Stimulated activated naive B cell treated with anti-CD40 and anti-IgM and Interleukin-4, amounts not matched to agents 10 μg/mL and 1 μg/mL and 100 μg/mL, for 72 hours (primary cell): ENCODE results near the gene KIAA0513.
"Not testable (repeated sequence)": the region's sequence is repeated elsewhere in the genome, so short reads cannot be mapped to it uniquely, and the experiment has no call there.

Experiments used
- ATAC-seq, 2 donors: fragments of 150-1000 bp; cut with Tn5 transposase; replicated peaks; 2 replicates each; pipeline ENCODE4 v1.10.0; 2021; ENCODE audit warnings: moderate library complexity in 1 of 2
- DNase-seq: peaks from one replicate; pipeline ENCODE4 v3.0.0; 2021
- H3K27ac Mint-ChIP-seq: one replicate; pipeline ENCODE4 v1.8.0; 2022; ENCODE audit warnings: mild to moderate bottlenecking, mixed read lengths
- H3K27me3 Mint-ChIP-seq, 2 donors: one replicate each; pipeline ENCODE4 v1.8.0; 2022; ENCODE audit warnings: mixed read lengths in 2 of 2
- H3K36me3 Mint-ChIP-seq, 2 donors: one replicate each; pipeline ENCODE4 v1.8.0; 2022; ENCODE audit warnings: mixed read lengths in 2 of 2, mild to moderate bottlenecking in 1 of 2
- H3K4me1 Mint-ChIP-seq, 2 donors: one replicate each; pipeline ENCODE4 v1.8.0; 2022; ENCODE audit warnings: mixed read lengths in 2 of 2, mild to moderate bottlenecking in 1 of 2
- H3K4me3 Mint-ChIP-seq, 2 donors: one replicate each; pipeline ENCODE4 v1.8.0; 2022; ENCODE audit warnings: mild to moderate bottlenecking in 2 of 2, mixed read lengths in 2 of 2, moderate library complexity in 1 of 2
- H3K9me3 Mint-ChIP-seq, 2 donors: one replicate each; pipeline ENCODE4 v1.8.0; 2022; ENCODE audit warnings: mixed read lengths in 2 of 2, mild to moderate bottlenecking in 1 of 2

KIAA0513 gene

GRCh38 chr16:85045641-85046471, 18.3 kb downstream of the KIAA0513 start:
- no peak overlapping the region for H3K4me3 Mint-ChIP-seq
- no peak overlapping the region for H3K27ac Mint-ChIP-seq
- ATAC-seq (no peak), DNase-seq (no peak)
- no peaks in the 10 kb centered on the region for H3K36me3 Mint-ChIP-seq
- H3K9me3 Mint-ChIP-seq, result no peaks in the 10 kb centered on the region
- peaks cover 33 to 38% of the 10 kb centered on the region in 2 donors for H3K27me3 Mint-ChIP-seq
- H3K4me1 Mint-ChIP-seq, result peaks cover 5 to 10% of the 10 kb centered on the region in 2 donors

DNA sequence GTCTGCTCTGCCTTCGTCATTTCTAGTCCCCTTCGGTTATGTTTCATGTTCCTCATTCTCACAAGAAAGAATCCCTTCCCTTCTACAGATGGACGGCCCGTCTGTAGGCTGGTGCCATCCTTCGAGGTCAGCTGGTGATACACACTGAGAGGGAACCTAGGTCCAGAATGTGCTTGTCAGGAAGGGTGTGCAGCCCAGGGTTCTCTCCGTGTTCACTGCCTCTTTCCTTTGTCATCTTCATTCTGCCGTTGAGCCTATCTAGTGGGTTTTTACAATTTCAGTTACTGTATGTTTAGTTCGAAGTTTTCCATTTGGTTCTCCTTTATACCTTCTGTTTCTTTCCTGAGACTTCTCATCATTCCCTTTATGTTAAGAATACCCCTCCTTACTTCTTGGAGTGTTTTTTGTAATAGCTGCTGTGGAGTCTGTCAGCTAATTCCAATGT, 18.9 kb downstream of the KIAA0513 start:
- H3K36me3 Mint-ChIP-seq, result no peaks in the 10 kb centered on the region
- H3K9me3 Mint-ChIP-seq, result no peaks in the 10 kb centered on the region
- peaks cover 35 to 38% of the 10 kb centered on the region in 2 donors for H3K27me3 Mint-ChIP-seq
- no peak overlapping the region for H3K4me3 Mint-ChIP-seq
- no peak overlapping the region for H3K27ac Mint-ChIP-seq
- ATAC-seq (no peak), DNase-seq (no peak)
- peaks cover 6 to 10% of the 10 kb centered on the region in 2 donors for H3K4me1 Mint-ChIP-seq

DNA sequence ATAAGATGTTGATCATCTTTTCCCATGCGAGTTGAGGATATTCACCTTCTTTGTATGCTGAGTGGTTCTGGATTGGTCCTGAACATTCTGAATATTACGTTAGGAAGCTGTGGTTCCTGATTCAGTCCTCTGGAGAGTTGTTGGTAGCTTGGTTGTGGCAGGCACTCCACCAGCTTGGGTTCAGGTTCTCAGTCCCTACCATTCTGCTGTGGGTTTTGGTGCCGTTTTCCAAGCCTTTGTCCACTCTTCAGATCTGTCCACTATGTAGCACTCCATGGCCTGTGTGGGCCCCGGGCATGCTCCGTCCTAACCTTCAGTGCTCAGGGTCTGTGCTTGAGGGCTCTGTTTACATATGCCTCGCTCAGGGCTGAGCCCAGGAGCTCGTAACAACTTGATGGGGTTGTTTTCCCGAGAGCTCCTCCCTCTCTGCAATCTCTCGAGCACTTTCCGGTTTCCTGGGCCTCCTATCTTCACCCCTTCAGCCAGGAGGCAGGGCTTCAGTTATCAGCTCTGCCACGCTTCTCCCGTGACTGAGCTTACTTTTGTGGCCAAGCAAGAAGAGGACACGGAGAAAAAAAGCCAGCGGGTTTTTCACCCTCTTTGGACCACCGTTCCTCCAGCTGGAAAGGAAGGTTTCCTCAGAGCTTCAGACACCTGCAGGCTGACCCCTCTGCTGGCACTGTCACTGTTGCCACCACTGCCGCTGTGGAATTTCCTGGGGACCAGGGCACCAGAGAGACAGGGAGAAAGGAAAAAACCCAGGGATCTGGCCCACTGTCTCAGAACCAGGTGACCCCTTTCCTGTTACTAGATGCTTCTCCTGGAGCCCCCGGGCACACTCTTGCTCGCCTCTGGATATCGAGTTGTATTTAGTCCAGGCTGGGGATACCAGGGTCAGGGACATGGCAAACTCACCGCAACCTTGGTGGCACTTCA, 19.6 kb downstream of the KIAA0513 start:
- Mint-ChIP-seq H3K4me1 (peaks cover 6 to 11% of the 10 kb centered on the region in 2 donors), H3K4me3 (no peak overlapping the region), H3K27me3 (peaks cover 38% of the 10 kb centered on the region in 2 donors), H3K36me3 (no peaks in the 10 kb centered on the region), H3K27ac (no peak overlapping the region), H3K9me3 (no peaks in the 10 kb centered on the region)
- ATAC-seq, result no peak
- DNase-seq, result no peak

- DNase-seq (no peak), ATAC-seq (no peak)
- no peak overlapping the region for H3K4me3 Mint-ChIP-seq
- H3K4me1 Mint-ChIP-seq, result peaks cover 6 to 11% of the 10 kb centered on the region in 2 donors
- peaks cover 38% of the 10 kb centered on the region in 2 donors for H3K27me3 Mint-ChIP-seq
- H3K27ac Mint-ChIP-seq, result no peak overlapping the region
- no peaks in the 10 kb centered on the region for H3K9me3 Mint-ChIP-seq
- no peaks in the 10 kb centered on the region for H3K36me3 Mint-ChIP-seq
These were observed 20.4 kb downstream of the KIAA0513 start for GRCh38 chr16:85047867-85048455.

DNA sequence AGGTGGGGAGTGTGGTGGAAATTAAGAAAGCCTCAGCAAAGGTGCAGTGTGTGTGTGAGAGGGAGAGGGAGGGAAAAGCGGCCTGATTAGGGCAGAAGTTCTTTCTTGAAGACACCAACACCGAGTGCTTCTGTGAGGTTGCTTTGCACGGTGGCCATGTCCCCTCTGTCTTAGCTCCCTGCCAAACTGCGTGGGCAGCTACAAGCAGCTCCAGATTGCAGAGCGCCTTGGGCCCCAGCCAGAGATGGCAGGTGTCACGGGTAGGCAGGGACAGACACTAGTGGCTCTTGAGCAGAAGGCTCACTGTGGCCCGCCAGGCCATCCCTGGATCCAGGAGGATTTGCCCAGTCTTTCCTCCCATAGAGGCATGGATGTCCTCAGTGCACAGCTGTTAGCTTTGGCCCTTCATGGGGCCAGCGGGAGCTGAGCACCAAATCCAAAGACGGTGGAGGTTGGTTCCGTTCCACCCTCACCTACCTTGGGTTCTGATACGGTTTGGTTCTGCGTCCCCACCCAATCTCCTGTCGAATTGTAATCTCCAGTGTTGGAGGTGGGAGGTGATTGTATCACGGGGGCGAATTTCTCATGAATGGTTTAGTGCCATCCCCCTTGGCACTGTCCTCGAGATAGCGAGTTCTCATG, 21.4 kb downstream of the KIAA0513 start:
- ATAC-seq (no peak), DNase-seq (no peak)
- H3K27ac Mint-ChIP-seq, result no peak overlapping the region
- H3K9me3 Mint-ChIP-seq, result no peaks in the 10 kb centered on the region
- H3K4me3 Mint-ChIP-seq, result no peak overlapping the region
- no peaks in the 10 kb centered on the region for H3K36me3 Mint-ChIP-seq
- peaks cover 6 to 11% of the 10 kb centered on the region in 2 donors for H3K4me1 Mint-ChIP-seq
- peaks cover 38% of the 10 kb centered on the region in 2 donors for H3K27me3 Mint-ChIP-seq

- Mint-ChIP-seq H3K27me3 (peaks cover 38% of the 10 kb centered on the region in 2 donors), H3K27ac (no peak overlapping the region), H3K36me3 (no peaks in the 10 kb centered on the region), H3K4me1 (peaks cover 6 to 11% of the 10 kb centered on the region in 2 donors), H3K9me3 (no peaks in the 10 kb centered on the region), H3K4me3 (no peak overlapping the region)
- DNase-seq (no peak), ATAC-seq (no peak)
These were observed 22.2 kb downstream of the KIAA0513 start for GRCh38 chr16:85049706-85050305.

GRCh38 chr16:85051067-85051581, 23.5 kb downstream of the KIAA0513 start:
- H3K27ac Mint-ChIP-seq, result peak overlapping the region; percentile 14
- peaks cover 19% of the 10 kb centered on the region in 2 donors for H3K4me1 Mint-ChIP-seq
- H3K36me3 Mint-ChIP-seq, result no peaks in the 10 kb centered on the region
- no peaks in the 10 kb centered on the region for H3K9me3 Mint-ChIP-seq
- DNase-seq (no peak), ATAC-seq (no peak)
- peaks cover 36% of the 10 kb centered on the region in 2 donors for H3K27me3 Mint-ChIP-seq
- H3K4me3 Mint-ChIP-seq, result no peak overlapping the region

GRCh38 chr16:85051683-85052082, 24.1 kb downstream of the KIAA0513 start:
- peaks cover 30 to 31% of the 10 kb centered on the region in 2 donors for H3K27me3 Mint-ChIP-seq
- no peak overlapping the region for H3K27ac Mint-ChIP-seq
- peaks cover 24% of the 10 kb centered on the region in 2 donors for H3K4me1 Mint-ChIP-seq
- no peaks in the 10 kb centered on the region for H3K36me3 Mint-ChIP-seq
- ATAC-seq (no peak), DNase-seq (no peak)
- no peak overlapping the region for H3K4me3 Mint-ChIP-seq
- H3K9me3 Mint-ChIP-seq, result no peaks in the 10 kb centered on the region

GRCh38 chr16:85052536-85052935, 24.9 kb downstream of the KIAA0513 start:
- H3K4me1 Mint-ChIP-seq, result peaks cover 28 to 33% of the 10 kb centered on the region in 2 donors
- no peaks in the 10 kb centered on the region for H3K36me3 Mint-ChIP-seq
- H3K9me3 Mint-ChIP-seq, result no peaks in the 10 kb centered on the region
- ATAC-seq, result no peak
- DNase-seq, result no peak
- H3K4me3 Mint-ChIP-seq, result no peak overlapping the region
- no peak overlapping the region for H3K27ac Mint-ChIP-seq
- peaks cover 27 to 28% of the 10 kb centered on the region in 2 donors for H3K27me3 Mint-ChIP-seq

DNA sequence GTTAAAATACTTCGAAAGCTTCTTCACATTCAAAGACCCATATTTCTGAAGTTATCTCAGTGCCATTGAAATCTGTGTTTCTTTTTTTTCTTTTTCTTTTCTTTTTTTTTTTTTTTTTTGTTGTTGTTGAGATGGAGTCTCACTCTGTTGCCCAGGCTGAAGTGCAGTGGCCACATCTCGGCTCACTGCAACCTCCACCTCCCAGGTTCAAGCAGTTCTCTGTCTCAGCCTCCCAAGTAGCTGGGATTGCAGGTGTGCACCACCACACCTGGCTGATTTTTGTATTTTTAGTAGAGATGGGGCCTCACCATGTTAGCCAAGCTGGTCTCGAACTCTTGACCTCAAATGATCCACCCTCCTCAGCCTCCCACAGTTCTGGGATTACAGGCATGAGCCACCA, 26.7 kb downstream of the KIAA0513 start:
- DNase-seq, ATAC-seq, H3K9me3 Mint-ChIP-seq, H3K36me3 Mint-ChIP-seq, H3K4me3 Mint-ChIP-seq, H3K27ac Mint-ChIP-seq: not testable (repeated sequence)
- Mint-ChIP-seq H3K4me1 (peaks cover 33 to 41% of the 10 kb centered on the region in 2 donors), H3K27me3 (peaks cover 12 to 18% of the 10 kb centered on the region in 2 donors)

- no peak for DNase-seq
- Mint-ChIP-seq H3K36me3 (no peaks in the 10 kb centered on the region), H3K27me3 (peaks cover 6 to 12% of the 10 kb centered on the region in 2 donors)
These were observed 27.4 kb downstream of the KIAA0513 start for GRCh38 chr16:85054948-85055492.

GRCh38 chr16:85055493-85056210, 28.1 kb downstream of the KIAA0513 start:
- H3K27ac Mint-ChIP-seq, result peak overlapping the region; percentile 63
- H3K4me3 Mint-ChIP-seq, result peak overlapping the region; percentile 70 to 79
- ATAC-seq (peak; percentile 96 to 98), DNase-seq (peak; percentile 65)
- H3K4me1 Mint-ChIP-seq, result peaks cover 28 to 38% of the 10 kb centered on the region in 2 donors
- peaks cover 6 to 9% of the 10 kb centered on the region in 2 donors for H3K27me3 Mint-ChIP-seq
- H3K9me3 Mint-ChIP-seq, result no peaks in the 10 kb centered on the region
- H3K36me3 Mint-ChIP-seq, result no peaks in the 10 kb centered on the region

More at GRCh38 chr16:85054948-85055492, 27.4 kb downstream of the KIAA0513 start:
- H3K4me3 Mint-ChIP-seq, result peak overlapping the region; percentile 70 to 79
- peaks cover 31 to 41% of the 10 kb centered on the region in 2 donors for H3K4me1 Mint-ChIP-seq
- peak overlapping the region; percentile 63 for H3K27ac Mint-ChIP-seq
- H3K9me3 Mint-ChIP-seq, result no peaks in the 10 kb centered on the region
- ATAC-seq, result no peak
